HCT116 (cell line): ENCODE results near the gene TOP2B. TPM values are rescaled to one million over a fixed set of nuclear protein-coding genes. Genes with fewer than 3 reads are reported as not detected.

Experiments
- ATAC-seq: fragments of 200-7000 bp; cut with Tn5 transposase; 2 replicates; pipeline ENCODE4 v1.9.1; 2020; ENCODE audit warnings: mild to moderate bottlenecking, moderate library complexity
- BruUV-seq: library from RNA; stranded (reverse); fragments of 400-500 nt; replicated peaks from 2 replicates; lab custom pipeline; 2021; lab: Mats Ljungman, UMichigan
- CTCF ChIA-PET: fragments of 300-600 bp; sonication (Branson Sonifier 250); formaldehyde crosslinking; loops from one replicate; lab custom pipeline; 2021; ENCODE audit warnings: antibody characterized with exemption; lab: Charles Lee
- POLR2A ChIA-PET: fragments of 300-600, 350-600 bp; sonication (Branson Sonifier 250); formaldehyde crosslinking; loops from one replicate; lab custom pipeline; 2021; ENCODE audit warnings: antibody characterized with exemption; lab: Charles Lee
- RAD21 ChIA-PET, 2 experiments: fragments of 300-600 bp; sonication (Branson Sonifier 250); formaldehyde crosslinking; loops; one replicate each; lab custom pipeline; 2023; ENCODE audit warnings: low total read pairs in 2 of 2; ENCODE audit not compliant: uncharacterized antibody in 2 of 2, unreplicated experiment in 2 of 2, low non-redundant PET in 1 of 2; lab: Charles Lee
- DNase-seq: peaks from one replicate; pipeline ENCODE4 v3.0.0-alpha.2; 2010; ENCODE audit warnings: low read depth, low spot score
- H2AFZ ChIP-seq: fragments of 200-600 bp; shearing (Covaris generic), sonication (generic); 2 replicates; pipeline ENCODE4 v1.6.1; 2017; ENCODE audit warnings: low read depth, mixed run types, mixed read lengths, antibody characterized with exemption, low read length; ENCODE audit not compliant: poor library complexity, severe bottlenecking
- H3K27ac ChIP-seq: 2 replicates; pipeline ENCODE4 v1.5.1; 2012; ENCODE audit warnings: low read depth, low read length
- H3K27me3 ChIP-seq: fragments of 200-600 bp; sonication (generic); 2 replicates; pipeline ENCODE4 v1.6.1; 2016; ENCODE audit warnings: mixed run types, low read length, mixed read lengths; ENCODE audit not compliant: insufficient read depth
- H3K36me3 ChIP-seq, 2 experiments: fragments of 200-500 bp in 1 of 2; fragments of 200-600 bp in 1 of 2; sonication (Bioruptor generic) in 1 of 2; sonication (generic) in 1 of 2; 2 replicates each; pipeline versions ENCODE4 v1.5.1 to v1.6.1; 2014 to 2016; ENCODE audit warnings: low read length in 2 of 2, inconsistent platforms in 1 of 2, mixed read lengths in 1 of 2, mixed run types in 1 of 2; ENCODE audit not compliant: insufficient read depth in 2 of 2, control insufficient read depth in 1 of 2
- H3K4me1 ChIP-seq, 2 experiments: fragments of 200-600 bp in 1 of 2; sonication (generic) in 1 of 2; 2 replicates each; pipeline versions ENCODE4 v1.5.1 to v1.6.1; 2012 to 2017; ENCODE audit warnings: low read length in 2 of 2, inconsistent platforms in 1 of 2, mild to moderate bottlenecking in 1 of 2, mixed read lengths in 1 of 2, mixed run types in 1 of 2, moderate library complexity in 1 of 2; ENCODE audit not compliant: insufficient read depth in 2 of 2, control insufficient read depth in 1 of 2
- H3K4me2 ChIP-seq: fragments of 200-600 bp; sonication (generic); 2 replicates; pipeline ENCODE4 v1.6.1; 2017; ENCODE audit warnings: mixed run types, low read length, mixed read lengths
- H3K4me3 ChIP-seq, 2 experiments: fragments of 200-600 bp in 1 of 2; sonication (generic) in 1 of 2; replicated peaks in 1 of 2; 2 replicates each; pipeline ENCODE4 v1.5.1; 2011 to 2016; ENCODE audit warnings: low read length in 2 of 2, control low read depth in 1 of 2, low read depth in 1 of 2, mild to moderate bottlenecking in 1 of 2, mixed read lengths in 1 of 2, mixed run types in 1 of 2
- H3K79me2 ChIP-seq: fragments of 200-600 bp; sonication (generic); 2 replicates; pipeline ENCODE4 v1.6.1; 2017; ENCODE audit warnings: mild to moderate bottlenecking, mixed run types, low read length, moderate library complexity, mixed read lengths; ENCODE audit not compliant: insufficient read depth
- H3K9ac ChIP-seq: fragments of 200-600 bp; sonication (generic); 2 replicates; pipeline ENCODE4 v1.6.1; 2016; ENCODE audit warnings: low read length, mixed read lengths
- H3K9me2 ChIP-seq: fragments of 200-600 bp; sonication (generic), shearing (Covaris generic); 2 replicates; pipeline ENCODE4 v1.6.1; 2017; ENCODE audit warnings: mixed run types, mild to moderate bottlenecking, moderate library complexity; ENCODE audit not compliant: insufficient read depth
- H3K9me3 ChIP-seq, 2 experiments: fragments of 200-500 bp in 1 of 2; fragments of 200-600 bp in 1 of 2; sonication (Bioruptor generic) in 1 of 2; sonication (generic) in 1 of 2; 2 replicates each; pipeline ENCODE4 v1.6.1; 2014 to 2017; ENCODE audit warnings: low read length in 2 of 2, mixed read lengths in 2 of 2, inconsistent platforms in 1 of 2, low read depth in 1 of 2, mild to moderate bottlenecking in 1 of 2, mixed run types in 1 of 2, moderate library complexity in 1 of 2; ENCODE audit not compliant: control insufficient read depth in 1 of 2, insufficient read depth in 1 of 2
- H4K20me1 ChIP-seq: fragments of 200-600 bp; sonication (generic), shearing (Covaris generic); 2 replicates; pipeline ENCODE4 v1.6.1; 2017; ENCODE audit warnings: mixed run types, mild to moderate bottlenecking, moderate library complexity; ENCODE audit not compliant: insufficient read depth
- CEBPB ChIP-seq: IDR thresholded peaks from 2 replicates; pipeline ENCODE4 v1.6.1; 2012; ENCODE audit warnings: low read depth
- EGR1 ChIP-seq: IDR thresholded peaks from 2 replicates; pipeline ENCODE4 v1.6.1; 2012; ENCODE audit warnings: low read depth
- ELF1 ChIP-seq: IDR thresholded peaks from 2 replicates; pipeline ENCODE4 v1.6.1; 2012; ENCODE audit warnings: low read depth, borderline replicate concordance
- EZH2 ChIP-seq: fragments of 200-600 bp; sonication (generic); IDR thresholded peaks from 2 replicates; pipeline ENCODE4 v1.6.1; 2017; ENCODE audit warnings: antibody characterized with exemption, mixed run types
- POLR2A ChIP-seq: IDR thresholded peaks from 2 replicates; pipeline ENCODE4 v1.7.0; 2011; ENCODE audit warnings: borderline replicate concordance; ENCODE audit not compliant: insufficient read depth, insufficient read length; ENCODE audit errors: extremely low read depth
- POLR2AphosphoS5 ChIP-seq: IDR thresholded peaks from 2 replicates; pipeline ENCODE4 v1.6.1; 2011; ENCODE audit warnings: mild to moderate bottlenecking, low read depth, low read length, moderate library complexity
- intact Hi-C: fragments of 100-400 bp; cut with micrococcal nuclease; formaldehyde crosslinking; loops from 2 replicates; pipeline ENCODE4 v1.10.0; 2022
- total RNA-seq: library from RNA; stranded (reverse); gene quantifications from one replicate; pipeline ENCODE4 v1.2.1, GENCODE V29; 2021; ENCODE audit not compliant: unreplicated experiment
- TF ChIP-seq, protein P1 (sequence below), 3 experiments: fragments of 200-600 bp in 1 of 3; sonication (generic) in 1 of 3; IDR thresholded peaks in 2 of 3; conservative IDR thresholded peaks in 1 of 3; 2 replicates each; pipeline ENCODE4 v1.5.1; 2012 to 2017; ENCODE audit warnings: low read depth in 2 of 3, low read length in 2 of 3, antibody characterized with exemption in 1 of 3, borderline replicate concordance in 1 of 3, control low read depth in 1 of 3, mild to moderate bottlenecking in 1 of 3, mixed read lengths in 1 of 3, mixed run types in 1 of 3, moderate library complexity in 1 of 3; ENCODE audit not compliant: insufficient read depth in 1 of 3

Gene TOP2B
- total RNA-seq, 1 experiment from 2014 or later, result 101 TPM

DNA sequence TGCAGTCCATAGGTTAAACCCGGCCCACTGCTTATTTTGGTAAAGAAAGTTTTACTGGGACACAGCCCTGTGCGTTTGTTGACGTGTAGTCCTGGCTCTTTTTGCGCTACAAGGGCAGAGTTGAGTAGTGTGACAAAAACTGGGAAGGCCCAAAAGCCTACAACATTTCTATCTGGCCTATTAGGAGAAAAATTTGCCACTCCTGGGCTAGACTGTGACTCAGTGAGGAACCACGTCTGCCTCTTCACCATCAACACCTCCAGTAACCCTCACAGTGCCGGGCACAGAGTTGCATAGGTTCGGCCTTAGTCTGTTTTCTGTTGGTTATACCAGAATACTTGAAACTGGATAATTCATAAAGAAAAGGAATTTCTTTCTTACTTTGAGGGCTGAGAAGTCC, 110.3 kb downstream of the TOP2B start (continued):
- TF ChIP-seq, protein P1, sequence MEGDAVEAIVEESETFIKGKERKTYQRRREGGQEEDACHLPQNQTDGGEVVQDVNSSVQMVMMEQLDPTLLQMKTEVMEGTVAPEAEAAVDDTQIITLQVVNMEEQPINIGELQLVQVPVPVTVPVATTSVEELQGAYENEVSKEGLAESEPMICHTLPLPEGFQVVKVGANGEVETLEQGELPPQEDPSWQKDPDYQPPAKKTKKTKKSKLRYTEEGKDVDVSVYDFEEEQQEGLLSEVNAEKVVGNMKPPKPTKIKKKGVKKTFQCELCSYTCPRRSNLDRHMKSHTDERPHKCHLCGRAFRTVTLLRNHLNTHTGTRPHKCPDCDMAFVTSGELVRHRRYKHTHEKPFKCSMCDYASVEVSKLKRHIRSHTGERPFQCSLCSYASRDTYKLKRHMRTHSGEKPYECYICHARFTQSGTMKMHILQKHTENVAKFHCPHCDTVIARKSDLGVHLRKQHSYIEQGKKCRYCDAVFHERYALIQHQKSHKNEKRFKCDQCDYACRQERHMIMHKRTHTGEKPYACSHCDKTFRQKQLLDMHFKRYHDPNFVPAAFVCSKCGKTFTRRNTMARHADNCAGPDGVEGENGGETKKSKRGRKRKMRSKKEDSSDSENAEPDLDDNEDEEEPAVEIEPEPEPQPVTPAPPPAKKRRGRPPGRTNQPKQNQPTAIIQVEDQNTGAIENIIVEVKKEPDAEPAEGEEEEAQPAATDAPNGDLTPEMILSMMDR (IDR thresholded peaks at IDR 0.05 in 2 of 3, conservative IDR thresholded peaks at IDR 0.05 in 1 of 3; ENCODE audit: borderline replicate concordance in 1 of 3, insufficient read depth in 1 of 3, low read depth in 2 of 3, low read length in 2 of 3), result no peak
- TF ChIP-seq ELF1, result no peak
- TF ChIP-seq EGR1, result no peak
- no peak for TF ChIP-seq EZH2

DNA sequence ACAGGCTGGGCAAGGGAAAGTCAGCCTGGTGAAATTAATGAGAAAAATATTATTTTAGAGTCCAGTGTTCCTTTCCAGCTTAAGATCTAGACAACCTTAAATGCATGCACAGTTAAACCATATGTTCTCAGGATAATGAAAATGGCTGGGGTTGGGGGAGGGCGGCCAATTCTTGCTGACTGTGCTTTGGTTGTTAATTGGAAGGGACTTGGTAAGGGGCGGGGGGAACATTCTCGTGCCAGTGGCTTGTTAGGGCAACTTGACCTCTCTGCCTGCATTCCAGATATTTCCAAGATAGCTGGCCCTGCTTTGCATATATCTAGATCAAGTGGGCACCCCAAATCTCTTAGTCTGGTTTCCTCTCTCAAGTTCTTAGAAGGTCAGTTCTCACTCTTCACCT, 112.5 kb downstream of the TOP2B start:
- Histone ChIP-seq H3K79me2 (no peaks in the 10 kb centered on the region), H3K36me3 (no peaks in the 10 kb centered on the region), H3K9me2 (no peaks in the 10 kb centered on the region), H4K20me1 (no peaks in the 10 kb centered on the region), H3K9me3 (no peaks in the 10 kb centered on the region), H3K4me3 (no peak overlapping the region), H3K4me2 (no peak overlapping the region), H2AFZ (no peak overlapping the region), H3K9ac (no peak overlapping the region), H3K4me1 (no peaks in the 10 kb centered on the region), H3K27ac (no peak overlapping the region), H3K27me3 (no peaks in the 10 kb centered on the region; the same call in 1 of the 2 replicates)
- RAD21 ChIA-PET, result no interaction called here
- POLR2A ChIA-PET, result no interaction called here
- CTCF ChIA-PET, result no interaction called here
- no peak for DNase-seq
- no peak for ATAC-seq
- no TSS peak for BruUV-seq
- intact Hi-C loops, result no loop called here
- TF ChIP-seq CEBPB, result no peak
- TF ChIP-seq, protein P1 (IDR thresholded peaks at IDR 0.05 in 2 of 3, conservative IDR thresholded peaks at IDR 0.05 in 1 of 3; ENCODE audit: borderline replicate concordance in 1 of 3, insufficient read depth in 1 of 3, low read depth in 2 of 3, low read length in 2 of 3), result no peak
- no peak for TF ChIP-seq POLR2A
- TF ChIP-seq POLR2AphosphoS5, result no peak
- TF ChIP-seq EGR1, result no peak
